ENCODE results near the gene B3GAT1.

Gene B3GAT1

GRCh38 chr11:134334796-134335571 lies 77.1 kb downstream of the B3GAT1 start:
- H3K36me3 ChIP-seq (ENCODE audit: control insufficient read depth, low read length), result no peaks in the 10 kb centered on the region
- H3K4me1 ChIP-seq (ENCODE audit: control insufficient read depth, low read length), result no peaks in the 10 kb centered on the region
- no peak overlapping the region for H3K27ac ChIP-seq (ENCODE audit: low read depth, low read length)
- H3K4me2 ChIP-seq (ENCODE audit: low read length), result no peak overlapping the region
- no peak overlapping the region for H3K4me3 ChIP-seq (ENCODE audit: low read length)
- H3F3A ChIP-seq (ENCODE audit: control insufficient read depth, insufficient read depth), result no peaks in the 10 kb centered on the region
- no peaks in the 10 kb centered on the region for H3K9me3 ChIP-seq (ENCODE audit: control insufficient read depth, insufficient read depth, low read length)
- TF ChIP-seq EZH2phosphoT487 (IDR thresholded peaks at IDR 0.05; ENCODE audit: borderline replicate concordance, low read length), result no peak
- no peak for TF ChIP-seq CTCF (IDR thresholded peaks at IDR 0.05; ENCODE audit: low read depth, low read length, poor library complexity, severe bottlenecking)
- H3K9me2 ChIP-seq (replicated peaks; ENCODE audit: control insufficient read depth, low read length), result no peaks in the 10 kb centered on the region
- no peaks in the 10 kb centered on the region for H3K79me2 ChIP-seq (ENCODE audit: control insufficient read depth, low read length)
- H3K27me3 ChIP-seq (ENCODE audit: control insufficient read depth, low read length), result no peaks in the 10 kb centered on the region
- H4K20me1 ChIP-seq (ENCODE audit: control insufficient read depth, insufficient read depth, low read depth, low read length), result no peaks in the 10 kb centered on the region

- no peak overlapping the region for H3K27ac ChIP-seq (ENCODE audit: low read depth, low read length)
- H3K9me3 ChIP-seq (ENCODE audit: control insufficient read depth, insufficient read depth, low read length), result no peaks in the 10 kb centered on the region
- H3K4me1 ChIP-seq (ENCODE audit: control insufficient read depth, low read length), result no peaks in the 10 kb centered on the region
- H3F3A ChIP-seq (ENCODE audit: control insufficient read depth, insufficient read depth), result no peaks in the 10 kb centered on the region
- H3K9me2 ChIP-seq (replicated peaks; ENCODE audit: control insufficient read depth, low read length), result no peaks in the 10 kb centered on the region
- H3K4me2 ChIP-seq (ENCODE audit: low read length), result no peak overlapping the region
- H3K36me3 ChIP-seq (ENCODE audit: control insufficient read depth, low read length), result no peaks in the 10 kb centered on the region
- H4K20me1 ChIP-seq (ENCODE audit: control insufficient read depth, insufficient read depth, low read depth, low read length), result no peaks in the 10 kb centered on the region
- no peaks in the 10 kb centered on the region for H3K79me2 ChIP-seq (ENCODE audit: control insufficient read depth, low read length)
- TF ChIP-seq EZH2phosphoT487 (IDR thresholded peaks at IDR 0.05; ENCODE audit: borderline replicate concordance, low read length) (no peak), CTCF (IDR thresholded peaks at IDR 0.05; ENCODE audit: low read depth, low read length, poor library complexity, severe bottlenecking) (no peak)
- H3K27me3 ChIP-seq (ENCODE audit: control insufficient read depth, low read length), result no peaks in the 10 kb centered on the region
- no peak overlapping the region for H3K4me3 ChIP-seq (ENCODE audit: low read length)
Measured at GRCh38 chr11:134333946-134334345, 78.1 kb downstream of the B3GAT1 start.

- no peaks in the 10 kb centered on the region for H3K36me3 ChIP-seq (ENCODE audit: control insufficient read depth, low read length)
- no peaks in the 10 kb centered on the region for H3K27me3 ChIP-seq (ENCODE audit: control insufficient read depth, low read length)
- H3K27ac ChIP-seq (ENCODE audit: low read depth, low read length), result no peak overlapping the region
- H3F3A ChIP-seq (ENCODE audit: control insufficient read depth, insufficient read depth), result no peaks in the 10 kb centered on the region
- H3K4me1 ChIP-seq (ENCODE audit: control insufficient read depth, low read length), result no peaks in the 10 kb centered on the region
- no peaks in the 10 kb centered on the region for H4K20me1 ChIP-seq (ENCODE audit: control insufficient read depth, insufficient read depth, low read depth, low read length)
- no peaks in the 10 kb centered on the region for H3K79me2 ChIP-seq (ENCODE audit: control insufficient read depth, low read length)
- H3K4me3 ChIP-seq (ENCODE audit: low read length), result no peak overlapping the region
- no peaks in the 10 kb centered on the region for H3K9me2 ChIP-seq (replicated peaks; ENCODE audit: control insufficient read depth, low read length)
- no peak for TF ChIP-seq CTCF (IDR thresholded peaks at IDR 0.05; ENCODE audit: low read depth, low read length, poor library complexity, severe bottlenecking)
- TF ChIP-seq EZH2phosphoT487 (IDR thresholded peaks at IDR 0.05; ENCODE audit: borderline replicate concordance, low read length), result no peak
- no peak overlapping the region for H3K4me2 ChIP-seq (ENCODE audit: low read length)
- no peaks in the 10 kb centered on the region for H3K9me3 ChIP-seq (ENCODE audit: control insufficient read depth, insufficient read depth, low read length)
Measured at GRCh38 chr11:134333312-134333711, 78.7 kb downstream of the B3GAT1 start.

Data from DOHH2 (cell line).